Measurements from ENCODE around the gene CARD10.
"Not testable (repeated sequence)": the region's sequence is repeated elsewhere in the genome, so short reads cannot be mapped to it uniquely, and the experiment has no call there.

Gene CARD10

DNA sequence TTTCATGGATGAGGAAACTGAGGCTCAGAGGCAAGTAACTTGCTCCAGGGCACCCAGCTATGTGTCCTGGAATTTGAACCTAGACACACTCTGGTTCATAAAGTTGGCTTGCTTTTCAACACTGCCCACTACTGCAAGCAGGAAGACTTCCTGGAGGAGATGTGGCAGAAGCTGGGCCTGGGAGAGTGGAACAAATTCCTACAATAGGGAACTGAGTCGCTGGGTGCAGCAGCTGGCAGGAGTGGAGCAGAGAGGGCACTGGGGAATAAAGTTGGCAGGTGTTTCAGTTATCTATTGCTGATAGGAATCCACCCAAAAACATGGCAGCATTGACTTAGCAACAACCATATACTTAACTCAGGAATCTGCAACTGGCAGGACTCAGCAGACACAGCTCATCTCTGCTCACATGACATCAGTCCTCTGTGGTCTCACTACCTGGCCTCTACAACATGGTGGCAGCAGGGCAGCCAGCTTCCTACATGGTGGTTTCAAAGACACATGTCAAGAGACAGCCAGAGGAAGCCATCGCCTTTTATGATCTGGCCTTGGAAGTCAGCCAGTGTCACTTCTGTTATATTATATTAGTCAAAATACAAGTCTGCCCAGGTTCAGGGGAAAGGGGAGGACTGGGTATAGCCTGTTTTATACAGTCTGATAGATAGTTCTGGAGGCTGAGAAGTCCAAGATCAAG is 10.6 kb upstream of the CARD10 start:
- TF ChIP-seq, protein P1, sequence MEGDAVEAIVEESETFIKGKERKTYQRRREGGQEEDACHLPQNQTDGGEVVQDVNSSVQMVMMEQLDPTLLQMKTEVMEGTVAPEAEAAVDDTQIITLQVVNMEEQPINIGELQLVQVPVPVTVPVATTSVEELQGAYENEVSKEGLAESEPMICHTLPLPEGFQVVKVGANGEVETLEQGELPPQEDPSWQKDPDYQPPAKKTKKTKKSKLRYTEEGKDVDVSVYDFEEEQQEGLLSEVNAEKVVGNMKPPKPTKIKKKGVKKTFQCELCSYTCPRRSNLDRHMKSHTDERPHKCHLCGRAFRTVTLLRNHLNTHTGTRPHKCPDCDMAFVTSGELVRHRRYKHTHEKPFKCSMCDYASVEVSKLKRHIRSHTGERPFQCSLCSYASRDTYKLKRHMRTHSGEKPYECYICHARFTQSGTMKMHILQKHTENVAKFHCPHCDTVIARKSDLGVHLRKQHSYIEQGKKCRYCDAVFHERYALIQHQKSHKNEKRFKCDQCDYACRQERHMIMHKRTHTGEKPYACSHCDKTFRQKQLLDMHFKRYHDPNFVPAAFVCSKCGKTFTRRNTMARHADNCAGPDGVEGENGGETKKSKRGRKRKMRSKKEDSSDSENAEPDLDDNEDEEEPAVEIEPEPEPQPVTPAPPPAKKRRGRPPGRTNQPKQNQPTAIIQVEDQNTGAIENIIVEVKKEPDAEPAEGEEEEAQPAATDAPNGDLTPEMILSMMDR (IDR thresholded peaks at IDR 0.05): no peak
- Histone ChIP-seq H3K4me3 (no peak overlapping the region), H3K27ac (no peak overlapping the region)
- no peak for DNase-seq (ENCODE audit: low spot score)

DNA sequence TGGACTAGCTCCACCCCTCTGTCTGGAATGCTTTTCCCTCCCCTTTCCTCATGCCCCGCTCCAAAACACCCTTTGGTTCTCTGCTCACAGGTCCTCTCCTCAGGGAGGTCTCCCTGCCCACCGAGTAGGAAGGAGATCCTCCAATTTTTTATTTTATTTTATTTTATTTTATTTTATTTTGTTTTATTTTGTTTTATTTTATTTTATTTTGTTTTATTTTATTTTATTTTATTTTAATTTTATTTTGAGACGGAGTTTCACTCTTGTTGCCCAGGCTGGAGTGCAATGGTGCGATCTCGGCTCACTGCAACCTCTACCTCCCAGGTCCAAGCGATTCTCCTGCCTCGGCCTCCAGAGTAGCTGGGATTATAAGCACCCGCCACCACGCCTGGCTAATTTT is 8.7 kb upstream of the CARD10 start:
- not testable (repeated sequence) for DNase-seq (ENCODE audit: low spot score); H3K4me3 ChIP-seq; H3K27ac ChIP-seq

DNA sequence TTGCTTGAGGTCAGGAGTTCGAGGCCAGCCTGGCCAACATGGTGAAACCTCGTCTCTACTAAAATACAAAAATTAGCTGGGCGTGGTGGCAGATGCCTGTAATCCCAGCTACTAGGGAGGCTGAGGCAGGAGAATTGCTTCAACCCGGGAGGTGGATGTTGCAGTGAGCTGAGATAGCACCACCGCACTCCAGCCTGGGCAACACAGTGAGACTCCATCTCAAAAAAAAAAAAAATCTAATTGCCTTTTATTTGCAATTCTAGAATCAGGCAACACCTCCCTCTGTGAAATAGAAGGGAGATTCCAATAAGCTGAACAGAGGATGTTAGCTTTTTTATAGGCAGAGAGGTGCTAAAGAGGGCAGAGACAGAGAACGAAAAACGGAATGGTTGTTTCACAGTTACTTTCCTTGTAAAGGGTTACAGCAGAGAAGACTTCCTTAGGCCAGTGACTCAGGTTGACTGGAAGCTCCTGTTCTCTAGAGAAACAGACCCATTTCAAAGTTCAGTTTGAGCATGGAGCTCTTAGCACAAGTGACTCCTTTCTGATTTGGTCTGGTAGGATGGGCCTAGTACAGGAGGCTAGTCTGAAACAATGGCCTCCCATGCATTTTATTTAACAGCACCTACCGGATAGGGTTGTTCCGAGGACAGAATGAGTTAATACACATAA is 8.0 kb upstream of the CARD10 start:
- not testable (repeated sequence) for DNase-seq (ENCODE audit: low spot score); H3K27ac ChIP-seq; H3K4me3 ChIP-seq

DNA sequence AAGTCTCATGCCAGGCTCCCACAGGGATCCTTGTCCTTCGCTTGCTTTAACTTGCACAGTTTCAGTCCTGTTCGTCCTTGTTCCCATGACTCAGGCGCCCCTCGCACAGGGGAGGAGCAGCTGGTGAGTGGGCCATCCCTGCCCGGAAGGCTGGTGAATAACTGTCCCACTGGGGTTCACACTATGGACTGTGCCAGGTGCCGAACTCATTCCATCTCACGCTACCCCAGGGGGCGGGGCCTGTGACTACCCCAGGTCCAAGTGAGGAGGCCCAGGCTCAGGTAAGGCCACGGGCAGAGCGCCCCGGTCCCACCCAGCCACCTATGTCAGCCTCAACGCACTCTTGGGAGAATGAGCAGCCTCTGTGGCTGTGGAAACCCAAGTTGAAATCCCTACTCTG is 7.2 kb upstream of the CARD10 start:
- DNase-seq (ENCODE audit: low spot score): no peak
- TF ChIP-seq, protein P1 (IDR thresholded peaks at IDR 0.05): no peak
- no peak overlapping the region for H3K4me3 ChIP-seq
- H3K27ac ChIP-seq: no peak overlapping the region

DNA sequence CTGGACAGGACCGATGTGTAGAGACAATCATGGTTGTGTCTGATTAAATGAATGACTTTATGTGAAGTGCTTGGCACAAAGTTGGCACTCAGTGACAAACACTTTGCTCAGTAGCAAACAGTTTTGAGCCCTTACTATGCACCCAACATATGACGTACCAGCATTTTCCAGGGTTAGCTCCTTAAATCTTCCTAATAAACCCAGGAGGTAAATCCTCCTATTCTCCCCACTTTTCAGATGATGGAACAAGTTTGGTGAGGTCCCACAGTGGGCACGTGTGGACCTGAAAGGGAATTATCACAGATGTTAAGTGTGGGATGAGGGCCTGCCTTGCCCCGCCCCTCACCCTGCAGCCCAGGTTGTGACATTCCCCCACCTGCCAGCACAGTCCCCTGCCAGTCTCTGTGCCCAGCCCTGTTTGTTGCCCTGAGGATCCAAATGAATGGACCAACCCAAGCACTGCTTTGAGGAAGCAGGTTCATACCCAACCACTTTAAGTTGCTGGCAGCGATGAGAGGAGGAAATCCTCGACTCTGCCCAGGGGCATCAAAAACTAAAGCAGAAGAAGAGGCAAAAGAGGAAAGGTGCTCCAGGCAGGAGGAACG is 6.6 kb upstream of the CARD10 start:
- Histone ChIP-seq H3K27ac (no peak overlapping the region), H3K4me3 (no peak overlapping the region)
- no peak for DNase-seq (ENCODE audit: low spot score)
- TF ChIP-seq, protein P1 (IDR thresholded peaks at IDR 0.05): no peak

DNA sequence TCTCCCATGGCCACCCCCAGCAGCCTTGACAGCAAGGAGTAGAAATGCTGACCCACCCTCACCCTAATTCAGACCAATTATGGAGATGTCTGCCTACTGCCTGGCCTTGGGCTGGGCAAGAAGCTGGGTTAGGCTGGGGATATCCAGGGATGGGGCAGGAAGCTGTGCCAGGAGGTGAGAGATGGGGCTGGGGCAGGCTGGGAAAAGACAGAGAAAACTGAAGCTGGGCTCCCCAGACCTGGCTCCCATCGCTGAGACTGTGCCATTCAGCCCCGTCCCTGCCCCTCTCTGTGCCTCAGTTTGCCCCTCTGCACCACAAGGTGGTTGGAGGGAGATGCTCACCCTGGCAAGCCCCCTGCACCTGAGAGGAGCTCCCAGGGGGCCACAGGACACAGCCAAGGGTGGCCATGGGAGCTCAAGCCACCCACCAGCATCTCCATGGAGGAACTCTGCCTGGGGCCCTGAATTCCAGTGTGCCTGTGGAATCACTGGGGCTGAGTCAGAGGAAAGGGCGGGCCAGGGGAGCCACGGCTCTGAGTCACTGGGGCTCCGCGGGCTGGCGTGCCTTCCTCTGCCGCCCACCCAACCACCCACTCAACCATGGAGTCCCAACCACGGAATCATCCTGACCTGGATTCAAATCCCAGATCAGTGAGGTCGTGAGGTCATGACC is 6.0 kb upstream of the CARD10 start:
- Histone ChIP-seq H3K27ac (no peak overlapping the region), H3K4me3 (no peak overlapping the region)
- TF ChIP-seq, protein P1 (IDR thresholded peaks at IDR 0.05): no peak
- DNase-seq (ENCODE audit: low spot score): no peak

DNA sequence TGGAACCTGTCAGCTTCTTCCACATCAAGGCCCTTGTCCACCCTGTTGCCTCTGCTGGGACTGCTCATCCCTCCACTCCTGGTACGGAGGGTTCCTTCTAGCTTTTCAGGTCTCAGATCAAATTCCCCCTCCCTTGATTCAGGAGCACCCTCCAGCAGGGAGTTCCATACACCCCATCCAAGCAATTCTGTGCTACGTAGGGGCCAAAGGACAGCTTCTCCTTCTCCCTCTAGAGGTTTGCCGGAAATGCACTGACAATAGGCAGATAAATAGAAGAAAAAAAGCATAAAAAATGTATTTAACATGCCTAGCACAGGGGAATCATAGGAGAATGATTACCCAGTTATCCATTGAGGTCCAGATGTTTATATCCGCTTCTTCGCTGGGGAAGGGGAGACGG is 3.3 kb upstream of the CARD10 start:
- TF ChIP-seq, protein P1 (IDR thresholded peaks at IDR 0.05): no peak
- H3K27ac ChIP-seq: no peak overlapping the region

More for the DNA sequence above, 3.3 kb upstream of the CARD10 start:
- no peak for DNase-seq (ENCODE audit: low spot score)
- H3K4me3 ChIP-seq: no peak overlapping the region

Measured in coronary artery (tissue), 2 donors.